ENCODE results near the gene TIMP3. TPM values are rescaled to one million over a fixed set of nuclear protein-coding genes. Genes with fewer than 3 reads are reported as not detected.

The TIMP3 gene
- polyA plus RNA-seq, 6 donors from 2014 or later = 0.10 to 0.86 (median 0.35) TPM; not detected in 1

DNA sequence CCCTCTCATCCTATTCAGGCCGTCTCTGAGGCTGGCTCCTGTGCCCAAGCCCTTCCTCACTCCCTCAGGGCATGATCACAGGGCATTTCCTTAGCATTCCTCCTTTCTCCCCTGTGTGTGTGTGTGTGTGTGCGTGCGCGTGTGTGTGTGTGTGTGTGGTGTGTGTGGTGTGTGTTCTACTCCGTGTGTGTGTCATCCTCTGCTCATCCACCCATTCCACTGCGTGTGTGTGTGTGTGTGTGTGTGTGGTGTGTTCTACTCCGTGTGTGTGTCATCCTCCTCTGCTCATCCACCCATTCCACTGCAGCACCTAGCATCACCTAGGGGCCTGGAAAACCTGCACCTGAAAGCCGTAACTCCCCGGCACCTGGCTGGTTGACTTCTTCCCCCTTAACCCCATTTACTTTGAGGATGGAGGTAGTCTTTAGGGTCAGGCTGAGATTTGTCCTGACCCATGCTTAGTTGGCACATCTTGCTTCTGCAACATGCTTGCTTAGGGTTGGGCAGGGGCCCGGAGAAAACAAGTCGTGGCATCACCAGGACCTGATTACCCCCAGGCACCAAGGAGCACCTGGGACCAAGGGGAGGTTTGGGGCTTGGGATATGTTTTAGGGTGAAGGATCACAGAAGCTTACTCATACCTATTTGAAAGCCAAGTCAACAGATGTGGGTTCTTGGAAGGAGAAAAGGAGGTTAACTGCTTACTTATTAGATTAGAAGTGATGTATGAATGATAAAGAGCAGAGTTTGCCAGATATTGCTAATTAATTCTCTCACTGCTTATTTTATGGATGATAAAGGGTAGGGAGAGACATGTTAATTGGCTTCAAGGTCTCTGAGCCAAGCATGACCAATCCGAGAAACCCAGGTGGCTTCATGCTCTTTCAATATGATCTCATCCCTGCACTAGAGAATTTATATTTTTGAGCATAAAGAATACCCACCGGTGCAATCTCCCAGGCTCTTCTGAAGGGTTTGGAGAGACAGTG is 18.9 kb downstream of the TIMP3 start:
- Mint-ChIP-seq H3K4me3 (no peak overlapping the region), H3K4me1 (peaks cover 0 to 8% (median 4%) of the 10 kb centered on the region in 3 donors), H3K36me3 (peaks cover 0 to 9% of the 10 kb centered on the region in 2 donors), H3K27ac (no peak overlapping the region), H3K27me3 (peaks cover 4 to 18% (median 5%) of the 10 kb centered on the region in 3 donors), H3K9me3 (peaks cover 0 to 2% (median 0%) of the 10 kb centered on the region in 7 donors)
- no peak for ATAC-seq (ENCODE audit: low read depth in 2 of 2)
- no peak for DNase-seq

GRCh38 chr22:32822179-32822877 is 20.8 kb downstream of the TIMP3 start:
- Mint-ChIP-seq H3K27me3 (peaks cover 0 to 18% (median 5%) of the 10 kb centered on the region in 3 donors), H3K4me3 (no peak overlapping the region), H3K9me3 (no peaks in the 10 kb centered on the region), H3K27ac (no peak overlapping the region), H3K4me1 (peaks cover 0 to 8% (median 4%) of the 10 kb centered on the region in 3 donors), H3K36me3 (peaks cover 0 to 7% of the 10 kb centered on the region in 2 donors)
- no peak for DNase-seq
- no peak for ATAC-seq (ENCODE audit: low read depth in 2 of 2)

- DNase-seq = no peak
- Mint-ChIP-seq H3K27me3 (peaks cover 5 to 18% (median 7%) of the 10 kb centered on the region in 3 donors), H3K27ac (no peak overlapping the region), H3K36me3 (no peaks in the 10 kb centered on the region), H3K4me3 (peak overlapping the region in 1 of 8 donors; percentile 62), H3K4me1 (peaks cover 0 to 8% (median 4%) of the 10 kb centered on the region in 3 donors), H3K9me3 (no peaks in the 10 kb centered on the region)
- no peak for ATAC-seq (ENCODE audit: low read depth in 2 of 2)
Observed at GRCh38 chr22:32823024-32823730, 21.7 kb downstream of the TIMP3 start.

DNA sequence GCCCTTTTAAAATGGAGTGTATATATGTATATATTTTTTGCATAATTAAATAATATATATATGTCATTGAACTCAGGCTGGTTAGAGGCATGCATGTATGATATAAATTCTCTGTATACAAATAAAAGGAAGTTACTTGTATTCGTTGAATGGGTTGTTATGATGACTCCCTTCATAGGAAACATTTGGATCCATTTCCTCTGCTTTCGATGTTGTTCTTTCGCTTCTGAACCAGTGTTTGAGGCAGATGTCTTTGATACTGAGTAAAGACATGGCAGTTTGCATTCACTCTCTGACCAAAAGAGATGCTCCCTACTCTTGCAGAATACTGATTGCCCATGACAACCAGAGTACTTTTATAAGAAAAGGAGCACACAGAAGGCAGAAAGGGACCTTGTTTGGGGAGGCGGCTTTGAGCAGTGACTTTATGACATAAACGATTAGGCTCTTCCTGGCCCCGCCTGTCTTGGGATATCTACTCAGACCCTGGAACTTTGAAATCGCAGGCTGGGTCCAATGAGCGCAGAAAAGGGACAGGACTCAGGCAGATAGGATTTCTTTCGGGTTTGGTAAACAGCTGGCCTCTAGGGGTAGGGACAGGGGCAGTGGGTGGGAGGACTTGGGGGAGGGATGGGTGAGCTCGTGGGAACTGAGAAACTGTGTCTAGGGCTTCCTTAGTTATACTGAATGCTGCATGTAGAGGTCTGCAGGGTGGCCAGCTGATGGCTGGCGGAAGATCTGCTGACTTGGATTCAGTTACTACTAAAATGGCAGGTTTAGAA is 23.2 kb downstream of the TIMP3 start:
- no peaks in the 10 kb centered on the region for H3K9me3 Mint-ChIP-seq
- no peaks in the 10 kb centered on the region for H3K36me3 Mint-ChIP-seq
- DNase-seq = no peak
- H3K27me3 Mint-ChIP-seq = peaks cover 5 to 18% (median 7%) of the 10 kb centered on the region in 3 donors
- peaks cover 0 to 8% (median 4%) of the 10 kb centered on the region in 3 donors for H3K4me1 Mint-ChIP-seq
- H3K4me3 Mint-ChIP-seq = no peak overlapping the region
- no peak for ATAC-seq (ENCODE audit: low read depth in 2 of 2)
- peak overlapping the region in 2 of 6 donors; percentile 2 to 6 for H3K27ac Mint-ChIP-seq

DNA sequence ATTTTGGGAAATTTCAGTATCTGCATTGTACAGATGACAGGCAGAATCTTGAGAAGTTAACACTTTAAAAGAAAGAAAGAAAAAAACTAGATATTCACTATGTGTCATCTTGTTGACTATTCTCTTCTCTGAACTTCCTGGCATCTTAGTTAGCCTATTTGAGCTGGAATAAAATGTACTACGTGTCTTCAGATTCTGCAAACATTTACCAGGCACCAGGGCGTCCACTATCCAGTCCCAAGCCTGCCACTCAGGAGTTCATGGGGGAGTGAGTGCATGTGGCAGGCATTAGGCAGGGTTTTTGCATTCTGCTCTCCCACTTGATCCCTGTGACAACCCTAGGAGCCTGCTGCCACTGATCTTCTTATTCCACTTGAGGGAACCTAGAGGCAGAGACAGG is 25.0 kb downstream of the TIMP3 start:
- peaks cover 5 to 13% (median 7%) of the 10 kb centered on the region in 3 donors for H3K27me3 Mint-ChIP-seq
- no peak overlapping the region for H3K4me3 Mint-ChIP-seq

GRCh38 chr22:32827049-32827602 is 25.6 kb downstream of the TIMP3 start:
- Mint-ChIP-seq H3K36me3 (no peaks in the 10 kb centered on the region), H3K9me3 (no peaks in the 10 kb centered on the region), H3K4me1 (peaks cover 4 to 8% (median 5%) of the 10 kb centered on the region in 3 donors), H3K4me3 (no peak overlapping the region), H3K27me3 (peaks cover 4 to 12% (median 7%) of the 10 kb centered on the region in 3 donors), H3K27ac (peak overlapping the region in 1 of 6 donors; percentile 1)
- DNase-seq (no peak), ATAC-seq (ENCODE audit: low read depth in 2 of 2) (no peak)

More for the DNA sequence above, 25.0 kb downstream of the TIMP3 start:
- no peak for ATAC-seq (ENCODE audit: low read depth in 2 of 2)
- Mint-ChIP-seq H3K9me3 (no peaks in the 10 kb centered on the region), H3K27ac (peak overlapping the region in 1 of 6 donors; percentile 1), H3K4me1 (peaks cover 0 to 8% (median 4%) of the 10 kb centered on the region in 3 donors), H3K36me3 (no peaks in the 10 kb centered on the region)
- DNase-seq = no peak

DNA sequence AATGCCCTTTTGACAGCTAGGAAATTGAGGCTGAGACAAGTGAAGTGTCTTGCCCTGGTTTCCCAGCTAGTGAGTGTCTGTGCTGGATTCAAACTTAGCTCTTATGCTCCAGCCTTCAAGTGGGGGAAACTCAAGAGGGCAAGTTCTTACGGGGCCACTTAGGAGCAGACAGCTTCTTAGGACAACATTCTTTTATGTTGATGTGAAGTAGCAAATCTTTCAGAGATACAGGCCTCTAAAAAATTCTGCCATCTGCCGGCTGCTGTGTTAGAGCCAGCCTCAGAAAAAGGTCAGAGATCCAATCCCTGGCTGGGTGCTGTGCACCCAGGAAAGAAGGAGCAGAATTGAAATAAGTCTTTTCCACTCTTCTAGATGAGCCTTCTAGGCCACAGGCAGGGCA is 26.6 kb downstream of the TIMP3 start:
- no peak for ATAC-seq (ENCODE audit: low read depth in 2 of 2)
- Mint-ChIP-seq H3K4me1 (peaks cover 0 to 11% (median 0%) of the 10 kb centered on the region in 3 donors), H3K36me3 (no peaks in the 10 kb centered on the region), H3K4me3 (no peak overlapping the region), H3K9me3 (no peaks in the 10 kb centered on the region), H3K27ac (no peak overlapping the region), H3K27me3 (peaks cover 0 to 7% (median 4%) of the 10 kb centered on the region in 3 donors)
- DNase-seq = no peak

- no peak for ATAC-seq (ENCODE audit: low read depth in 2 of 2)
- Mint-ChIP-seq H3K27ac (no peak overlapping the region), H3K27me3 (peaks cover 0 to 7% (median under 1%) of the 10 kb centered on the region in 3 donors), H3K9me3 (no peaks in the 10 kb centered on the region), H3K4me3 (no peak overlapping the region), H3K4me1 (peaks cover 0 to 11% (median 0%) of the 10 kb centered on the region in 3 donors), H3K36me3 (no peaks in the 10 kb centered on the region)
- no peak for DNase-seq
Observed at GRCh38 chr22:32828561-32828960, 27.1 kb downstream of the TIMP3 start.

DNA sequence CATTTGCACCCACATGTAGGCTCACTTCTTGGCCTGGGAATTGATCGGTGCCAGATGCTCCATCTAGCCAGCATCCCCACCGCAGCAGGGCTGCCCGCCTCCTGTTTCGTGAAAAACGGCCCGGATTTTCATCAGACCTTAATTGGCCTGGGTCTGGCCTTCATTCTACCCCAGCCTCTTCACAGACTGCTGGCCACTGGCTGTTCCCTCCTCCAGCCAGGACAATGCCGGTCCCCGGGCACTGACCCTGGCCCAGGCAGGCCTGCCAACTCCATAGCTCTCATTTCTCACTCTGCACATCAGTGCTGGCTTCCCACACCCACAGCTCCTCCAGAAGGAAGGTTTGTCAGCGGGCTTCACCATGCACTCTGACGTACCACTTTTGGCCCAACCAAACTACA is 27.9 kb downstream of the TIMP3 start:
- peaks cover 0 to 7% (median 0%) of the 10 kb centered on the region in 3 donors for H3K27me3 Mint-ChIP-seq
- H3K36me3 Mint-ChIP-seq = no peaks in the 10 kb centered on the region
- no peak for ATAC-seq (ENCODE audit: low read depth in 2 of 2)
- H3K9me3 Mint-ChIP-seq = no peaks in the 10 kb centered on the region
- H3K4me3 Mint-ChIP-seq = no peak overlapping the region
- peaks cover 0 to 11% (median 0%) of the 10 kb centered on the region in 3 donors for H3K4me1 Mint-ChIP-seq
- no peak for DNase-seq
- H3K27ac Mint-ChIP-seq = peak overlapping the region in 1 of 6 donors; percentile 6

- no peak overlapping the region for H3K27ac Mint-ChIP-seq
- DNase-seq (no peak), ATAC-seq (ENCODE audit: low read depth in 2 of 2) (no peak)
- H3K27me3 Mint-ChIP-seq = peaks cover 0 to 7% (median 0%) of the 10 kb centered on the region in 3 donors
- H3K4me3 Mint-ChIP-seq = no peak overlapping the region
- H3K9me3 Mint-ChIP-seq = no peaks in the 10 kb centered on the region
- H3K36me3 Mint-ChIP-seq = no peaks in the 10 kb centered on the region
- peaks cover 0 to 11% (median 0%) of the 10 kb centered on the region in 3 donors for H3K4me1 Mint-ChIP-seq
Observed at GRCh38 chr22:32830473-32830872, 29.0 kb downstream of the TIMP3 start.

GRCh38 chr22:32830957-32831356 is 29.5 kb downstream of the TIMP3 start:
- no peak overlapping the region for H3K4me3 Mint-ChIP-seq
- H3K4me1 Mint-ChIP-seq = peaks cover 0 to 11% (median 0%) of the 10 kb centered on the region in 3 donors
- DNase-seq (no peak), ATAC-seq (ENCODE audit: low read depth in 2 of 2) (no peak)
- H3K9me3 Mint-ChIP-seq = no peaks in the 10 kb centered on the region
- peaks cover 0 to 7% (median 0%) of the 10 kb centered on the region in 3 donors for H3K27me3 Mint-ChIP-seq
- H3K36me3 Mint-ChIP-seq = no peaks in the 10 kb centered on the region
- H3K27ac Mint-ChIP-seq = peak overlapping the region in 3 of 6 donors; percentile 5 to 47 (median 22)

- H3K9me3 Mint-ChIP-seq = no peaks in the 10 kb centered on the region
- H3K27ac Mint-ChIP-seq = peak overlapping the region in 2 of 6 donors; percentile 47 to 62
- peaks cover 0 to 7% (median 0%) of the 10 kb centered on the region in 3 donors for H3K27me3 Mint-ChIP-seq
- DNase-seq (no peak), ATAC-seq (ENCODE audit: low read depth in 2 of 2) (no peak)
- H3K36me3 Mint-ChIP-seq = no peaks in the 10 kb centered on the region
- peaks cover 0 to 11% (median 0%) of the 10 kb centered on the region in 3 donors for H3K4me1 Mint-ChIP-seq
- H3K4me3 Mint-ChIP-seq = no peak overlapping the region
Observed at GRCh38 chr22:32831584-32831983, 30.1 kb downstream of the TIMP3 start.
